Smooth muscle cell of the umbilical artery (primary cell): ENCODE results near the gene XPO4. TPM values are rescaled to one million over a fixed set of nuclear protein-coding genes. Genes with fewer than 3 reads are reported as not detected.

Source experiments
- total RNA-seq: library from RNA; depleted of rRNA; stranded (reverse); fragments of >200 nt; gene quantifications from 2 replicates; pipeline ENCODE4 v1.2.3, GENCODE V29; 2014

XPO4 gene
- total RNA-seq: 22.6 and 30.3 TPM in 2 replicates

GRCh38 chr13:20902438-20903163 is at the start of gene XPO4:
Gene XPO4, minus strand, starts transcription at chr13:20902746. Its CDS starts 8 bp downstream, at chr13:20902738.

GRCh38 chr13:20773194-20774080 is 129.1 kb downstream of the XPO4 start, which contains the start of gene EEF1AKMT1:
Gene EEF1AKMT1, minus strand, starts transcription at chr13:20773961. Its CDS starts 16,363 bp downstream, at chr13:20757598.

Other genes with a start within 250 kb of the XPO4 start
- 0.59 and 1.3 TPM in 2 replicates for gene IL17D, start 199.0 kb downstream of the XPO4 start, total RNA-seq
- gene EEF1AKMT1, start 128.8 kb downstream of the XPO4 start, total RNA-seq: 4.2 and 6.1 TPM in 2 replicates
- 8.0 and 25.3 TPM in 2 replicates for gene LATS2, start 158.8 kb upstream of the XPO4 start, total RNA-seq
- gene SAP18, start 237.4 kb upstream of the XPO4 start, total RNA-seq: 30.9 and 34.2 TPM in 2 replicates